ENCODE data around the gene LAMB2. TPM values are rescaled to one million over a fixed set of nuclear protein-coding genes. Genes with fewer than 3 reads are reported as not detected.
A peak's percentile ranks its signal among the peaks of the same experiment; 100 is the strongest.

LAMB2 gene
- total RNA-seq, 1 experiment from 2014 or later: 118 TPM

DNA sequence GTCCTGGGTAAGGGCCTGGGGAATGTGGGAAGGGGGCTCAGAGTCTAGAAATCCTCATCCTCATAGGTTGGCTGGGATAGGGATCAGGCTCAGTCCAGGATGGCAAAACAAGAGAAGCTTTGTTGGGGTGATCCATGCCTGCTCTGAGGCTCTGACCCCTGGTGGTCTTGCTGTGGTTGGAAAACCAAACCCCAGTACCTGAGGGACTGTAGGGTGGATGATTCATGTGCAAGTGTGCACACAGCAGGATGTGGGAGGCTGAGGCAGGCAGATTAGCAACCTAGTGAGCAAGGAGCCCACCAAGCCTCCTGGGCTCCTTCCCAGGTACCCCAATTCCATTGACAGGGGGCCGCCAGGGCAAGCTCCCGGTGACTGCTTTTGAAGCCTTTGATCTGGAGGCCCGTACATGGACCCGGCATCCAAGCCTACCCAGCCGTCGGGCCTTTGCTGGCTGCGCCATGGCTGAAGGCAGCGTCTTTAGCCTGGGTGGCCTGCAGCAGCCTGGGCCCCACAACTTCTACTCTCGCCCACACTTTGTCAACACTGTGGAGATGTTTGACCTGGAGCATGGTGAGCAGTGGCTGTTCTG is 41.6 kb upstream of the LAMB2 start (continued):
- TF ChIP-seq USF2 (CRISPR knock-in tag; IDR thresholded peaks at IDR 0.05) (no peak), ZNF232 (CRISPR knock-in tag; IDR thresholded peaks at IDR 0.05) (no peak), MLX (CRISPR knock-in tag; IDR thresholded peaks at IDR 0.05) (no peak), ZNF219 (CRISPR knock-in tag; IDR thresholded peaks at IDR 0.05; ENCODE audit: borderline replicate concordance) (no peak), CREM (CRISPR knock-in tag; IDR thresholded peaks at IDR 0.05) (no peak), NFE2L1 (CRISPR knock-in tag; IDR thresholded peaks at IDR 0.05) (no peak)
- TF ChIP-seq, protein P1, sequence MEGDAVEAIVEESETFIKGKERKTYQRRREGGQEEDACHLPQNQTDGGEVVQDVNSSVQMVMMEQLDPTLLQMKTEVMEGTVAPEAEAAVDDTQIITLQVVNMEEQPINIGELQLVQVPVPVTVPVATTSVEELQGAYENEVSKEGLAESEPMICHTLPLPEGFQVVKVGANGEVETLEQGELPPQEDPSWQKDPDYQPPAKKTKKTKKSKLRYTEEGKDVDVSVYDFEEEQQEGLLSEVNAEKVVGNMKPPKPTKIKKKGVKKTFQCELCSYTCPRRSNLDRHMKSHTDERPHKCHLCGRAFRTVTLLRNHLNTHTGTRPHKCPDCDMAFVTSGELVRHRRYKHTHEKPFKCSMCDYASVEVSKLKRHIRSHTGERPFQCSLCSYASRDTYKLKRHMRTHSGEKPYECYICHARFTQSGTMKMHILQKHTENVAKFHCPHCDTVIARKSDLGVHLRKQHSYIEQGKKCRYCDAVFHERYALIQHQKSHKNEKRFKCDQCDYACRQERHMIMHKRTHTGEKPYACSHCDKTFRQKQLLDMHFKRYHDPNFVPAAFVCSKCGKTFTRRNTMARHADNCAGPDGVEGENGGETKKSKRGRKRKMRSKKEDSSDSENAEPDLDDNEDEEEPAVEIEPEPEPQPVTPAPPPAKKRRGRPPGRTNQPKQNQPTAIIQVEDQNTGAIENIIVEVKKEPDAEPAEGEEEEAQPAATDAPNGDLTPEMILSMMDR (IDR thresholded peaks at IDR 0.05): no peak

GRCh38 chr3:49173792-49174170 is 40.9 kb upstream of the LAMB2 start:
- H3K4me1 Mint-ChIP-seq: peaks cover 20% of the 10 kb centered on the region
- no peak overlapping the region for H3K4me3 Mint-ChIP-seq
- no peak overlapping the region for H3K27ac Mint-ChIP-seq
- no peaks in the 10 kb centered on the region for H3K9me3 Mint-ChIP-seq
- H3K27me3 Mint-ChIP-seq (ENCODE audit: low read depth): peaks cover 7% of the 10 kb centered on the region; the same call in 1 of the 2 replicates
- ChIA-PET CTCF (interaction anchor here (0.8 kb wide), 1 partner anchor 276 kb away, joined by 3 read pairs; no protein-coding TSS in a partner anchor), POLR2A (no interaction called here)
- no peak for ATAC-seq
- no peak for DNase-seq (ENCODE audit: low spot score)
- no peaks in the 10 kb centered on the region for H3K36me3 Mint-ChIP-seq
- 0 out of 2 replicates have a peak, but pooled peaks have one; percentile 12 for TF ChIP-seq ETV6 (CRISPR knock-in tag; IDR thresholded peaks at IDR 0.05)
- TF ChIP-seq JAZF1 (CRISPR knock-in tag; IDR thresholded peaks at IDR 0.05): no peak
- no peak for TF ChIP-seq KAT7 (CRISPR knock-in tag; IDR thresholded peaks at IDR 0.05; ENCODE audit: borderline replicate concordance)

DNA sequence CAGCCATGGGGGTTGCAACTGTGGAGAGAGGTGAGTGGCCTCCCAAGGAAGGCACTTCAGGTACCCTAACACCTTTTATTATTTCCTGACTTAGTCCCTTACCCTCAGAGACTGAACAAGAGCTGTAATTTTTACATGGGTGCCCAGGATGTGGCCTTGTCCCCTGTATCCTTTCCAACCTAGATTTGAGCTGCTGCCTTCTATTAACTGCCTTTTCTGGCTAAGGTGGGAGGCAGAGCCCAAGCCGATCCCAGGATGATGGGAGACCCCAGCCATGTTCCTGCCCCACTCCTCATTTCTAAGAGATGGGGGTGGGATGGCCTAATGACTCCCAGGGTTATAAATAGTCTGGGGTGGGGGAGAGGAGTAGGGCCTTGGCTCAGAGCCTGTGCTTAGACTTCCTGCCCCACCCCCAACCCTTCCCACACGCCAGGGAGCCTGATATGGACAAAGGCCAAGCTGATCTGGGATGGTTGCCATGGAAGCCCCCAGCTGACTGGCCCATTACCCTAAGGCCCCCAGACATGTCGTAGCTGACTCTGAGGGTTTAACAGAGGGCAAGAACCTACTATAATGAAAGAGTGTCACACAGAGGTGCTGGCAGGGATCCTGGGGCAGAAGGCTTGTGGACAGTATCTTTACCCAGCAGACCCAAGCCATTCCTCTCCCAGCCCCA is 40.4 kb upstream of the LAMB2 start:
- ChIA-PET CTCF (interaction anchor here (0.8 kb wide), 1 partner anchor 276 kb away, joined by 3 read pairs; no protein-coding TSS in a partner anchor), POLR2A (no interaction called here)
- Mint-ChIP-seq H3K4me1 (peaks cover 20% of the 10 kb centered on the region), H3K27ac (no peak overlapping the region), H3K36me3 (no peaks in the 10 kb centered on the region), H3K4me3 (no peak overlapping the region), H3K27me3 (ENCODE audit: low read depth) (peaks cover 9% of the 10 kb centered on the region; the same call in 1 of the 2 replicates), H3K9me3 (no peaks in the 10 kb centered on the region)
- DNase-seq (ENCODE audit: low spot score) (peak; percentile 48), ATAC-seq (peak; percentile 8)
- no peak for TF ChIP-seq NFE2L1 (CRISPR knock-in tag; IDR thresholded peaks at IDR 0.05)
- TF ChIP-seq MYBL2 (CRISPR knock-in tag; IDR thresholded peaks at IDR 0.05): no peak
- TF ChIP-seq, protein P2, sequence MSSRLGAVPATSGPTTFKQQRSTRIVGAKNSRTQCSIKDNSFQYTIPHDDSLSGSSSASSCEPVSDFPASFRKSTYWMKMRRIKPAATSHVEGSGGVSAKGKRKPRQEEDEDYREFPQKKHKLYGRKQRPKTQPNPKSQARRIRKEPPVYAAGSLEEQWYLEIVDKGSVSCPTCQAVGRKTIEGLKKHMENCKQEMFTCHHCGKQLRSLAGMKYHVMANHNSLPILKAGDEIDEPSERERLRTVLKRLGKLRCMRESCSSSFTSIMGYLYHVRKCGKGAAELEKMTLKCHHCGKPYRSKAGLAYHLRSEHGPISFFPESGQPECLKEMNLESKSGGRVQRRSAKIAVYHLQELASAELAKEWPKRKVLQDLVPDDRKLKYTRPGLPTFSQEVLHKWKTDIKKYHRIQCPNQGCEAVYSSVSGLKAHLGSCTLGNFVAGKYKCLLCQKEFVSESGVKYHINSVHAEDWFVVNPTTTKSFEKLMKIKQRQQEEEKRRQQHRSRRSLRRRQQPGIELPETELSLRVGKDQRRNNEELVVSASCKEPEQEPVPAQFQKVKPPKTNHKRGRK (CRISPR knock-in tag; IDR thresholded peaks at IDR 0.05; ENCODE audit: borderline replicate concordance): no peak
- no peak for TF ChIP-seq NR1H2 (CRISPR knock-in tag; IDR thresholded peaks at IDR 0.05)
- no peak for TF ChIP-seq ATF6 (CRISPR knock-in tag; IDR thresholded peaks at IDR 0.05)
- no peak for TF ChIP-seq RORB (CRISPR knock-in tag; IDR thresholded peaks at IDR 0.05)
- TF ChIP-seq TEAD4 (CRISPR knock-in tag; IDR thresholded peaks at IDR 0.05): no peak
- TF ChIP-seq PRRX2 (CRISPR knock-in tag; IDR thresholded peaks at IDR 0.05): no peak
- TF ChIP-seq EMX1 (CRISPR knock-in tag; IDR thresholded peaks at IDR 0.05): no peak
- TF ChIP-seq PRDM15 (CRISPR knock-in tag; IDR thresholded peaks at IDR 0.05): no peak
- no peak for TF ChIP-seq ZNF671 (CRISPR knock-in tag; IDR thresholded peaks at IDR 0.05)
